HG03196 (cell line): ENCODE data around the gene FBXL22.
"Not testable (repeated sequence)": the region's sequence is repeated elsewhere in the genome, so short reads cannot be mapped to it uniquely, and the experiment has no call there.

ENCODE experiments used
- ATAC-seq: cut with Tn5 transposase; IDR thresholded peaks from one replicate; pipeline ENCODE4 v1.9.1; 2021; ENCODE audit not compliant: unreplicated experiment

FBXL22 gene

DNA sequence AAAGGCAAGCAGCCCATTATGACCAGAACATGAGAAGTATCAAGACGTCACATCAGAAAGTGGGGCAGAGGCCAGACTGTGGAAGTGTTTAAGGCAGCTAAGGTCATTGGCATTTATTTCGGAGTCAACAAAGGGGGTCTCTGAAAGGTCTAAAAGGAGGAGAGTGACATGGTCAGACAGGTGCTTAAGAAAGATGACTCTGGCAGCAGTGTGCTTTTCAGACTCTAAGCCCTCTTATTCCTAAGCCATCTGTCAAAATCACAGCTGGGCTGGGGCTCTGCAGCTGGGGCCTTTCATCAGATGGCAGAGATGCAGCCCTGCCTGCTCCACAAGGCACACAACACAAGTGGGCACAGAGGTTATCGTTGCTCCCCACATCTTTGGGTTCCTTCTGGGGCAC, 14.0 kb downstream of the FBXL22 start:
- no peak for ATAC-seq

DNA sequence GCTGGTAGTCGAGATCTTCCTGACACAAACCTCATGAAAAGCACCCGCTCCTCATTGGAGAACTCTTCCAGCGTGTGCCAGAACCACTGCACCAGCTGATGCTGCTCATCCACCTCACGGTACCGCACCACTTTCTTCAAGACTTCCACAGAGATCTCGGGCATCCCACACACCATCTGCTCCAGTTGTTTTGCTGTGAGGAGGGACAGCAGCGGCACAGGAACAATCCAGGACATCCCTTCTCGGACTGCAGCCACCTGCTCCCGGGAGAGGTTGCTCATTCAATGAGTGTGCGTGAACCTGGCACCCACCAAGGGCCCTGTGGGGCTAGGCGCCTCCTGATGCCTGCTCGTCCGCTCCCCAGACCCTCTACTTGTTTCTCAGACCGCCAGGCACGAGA, 15.1 kb downstream of the FBXL22 start:
- no peak for ATAC-seq

DNA sequence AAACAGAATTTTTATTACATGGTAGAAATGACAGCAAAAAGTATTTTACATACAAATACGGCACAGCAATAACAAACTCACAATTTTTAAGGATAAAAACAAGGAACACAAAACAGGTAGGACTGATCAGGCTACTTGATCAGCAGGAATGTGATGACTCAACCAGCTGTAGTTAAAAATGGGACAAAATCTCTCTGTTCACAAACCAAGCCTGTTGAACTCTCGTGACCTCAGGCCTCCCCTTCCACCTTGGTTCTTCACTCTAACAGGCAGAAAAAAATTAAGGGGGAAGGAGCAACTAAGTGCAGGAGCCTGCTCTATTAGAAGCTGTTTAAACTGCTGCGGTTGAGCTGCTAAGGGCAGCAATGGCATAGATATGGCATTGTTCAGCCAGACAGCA, 18.7 kb downstream of the FBXL22 start:
- ATAC-seq, result no peak

DNA sequence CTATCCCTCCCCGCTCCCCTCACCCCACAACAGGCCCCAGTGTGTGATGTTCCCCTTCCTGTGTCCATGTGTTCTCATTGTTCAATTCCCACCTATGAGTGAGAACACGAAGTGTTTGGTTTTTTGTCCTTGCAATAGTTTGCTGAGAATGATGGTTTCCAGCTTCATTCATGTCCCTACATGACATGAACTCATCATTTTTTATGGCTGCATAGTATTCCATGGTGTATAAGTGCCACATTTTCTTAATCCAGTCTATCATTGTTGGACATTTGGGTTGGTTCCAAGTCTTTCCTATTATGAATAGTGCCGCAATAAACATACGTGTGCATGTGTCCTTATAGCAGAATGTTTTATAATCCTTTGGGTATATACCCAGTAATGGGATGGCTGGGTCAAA, 20.0 kb downstream of the FBXL22 start:
- ATAC-seq, result not testable (repeated sequence)

DNA sequence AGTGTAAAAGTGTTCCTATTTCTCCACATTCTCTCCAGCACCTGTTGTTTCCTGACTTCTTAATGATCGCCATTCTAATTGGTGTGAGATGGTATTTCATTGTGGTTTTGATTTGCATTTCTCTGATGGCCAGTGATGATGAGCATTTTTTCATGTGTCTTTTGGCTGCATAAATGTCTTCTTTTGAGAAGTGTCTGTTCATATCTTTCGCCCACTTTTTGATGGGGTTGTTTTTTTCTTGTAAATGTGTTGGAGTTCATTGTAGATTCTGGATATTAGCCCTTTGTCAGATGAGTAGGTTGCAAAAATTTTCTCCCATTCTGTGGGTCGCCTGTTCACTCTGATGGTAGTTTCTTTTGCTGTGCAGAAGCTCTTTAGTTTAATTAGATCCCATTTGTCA, 20.4 kb downstream of the FBXL22 start:
- not testable (repeated sequence) for ATAC-seq

DNA sequence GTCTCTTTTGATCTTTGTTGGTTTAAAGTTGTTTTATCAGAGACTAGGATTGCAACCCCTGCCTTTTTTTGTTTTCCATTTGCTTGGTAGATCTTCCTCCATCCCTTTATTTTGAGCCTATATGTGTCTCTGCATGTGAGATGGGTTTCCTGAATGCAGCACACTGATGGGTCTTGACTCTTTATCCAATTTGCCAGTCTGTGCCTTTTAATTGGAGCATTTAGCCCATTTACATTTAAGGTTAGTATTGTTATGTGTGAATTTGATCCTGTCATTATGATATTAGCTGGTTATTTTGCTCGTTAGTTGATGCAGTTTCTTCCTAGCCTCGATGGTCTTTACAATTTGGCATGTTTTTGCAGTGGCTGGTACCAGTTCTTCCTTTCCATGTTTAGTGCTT, 23.6 kb downstream of the FBXL22 start:
- ATAC-seq, result not testable (repeated sequence)

DNA sequence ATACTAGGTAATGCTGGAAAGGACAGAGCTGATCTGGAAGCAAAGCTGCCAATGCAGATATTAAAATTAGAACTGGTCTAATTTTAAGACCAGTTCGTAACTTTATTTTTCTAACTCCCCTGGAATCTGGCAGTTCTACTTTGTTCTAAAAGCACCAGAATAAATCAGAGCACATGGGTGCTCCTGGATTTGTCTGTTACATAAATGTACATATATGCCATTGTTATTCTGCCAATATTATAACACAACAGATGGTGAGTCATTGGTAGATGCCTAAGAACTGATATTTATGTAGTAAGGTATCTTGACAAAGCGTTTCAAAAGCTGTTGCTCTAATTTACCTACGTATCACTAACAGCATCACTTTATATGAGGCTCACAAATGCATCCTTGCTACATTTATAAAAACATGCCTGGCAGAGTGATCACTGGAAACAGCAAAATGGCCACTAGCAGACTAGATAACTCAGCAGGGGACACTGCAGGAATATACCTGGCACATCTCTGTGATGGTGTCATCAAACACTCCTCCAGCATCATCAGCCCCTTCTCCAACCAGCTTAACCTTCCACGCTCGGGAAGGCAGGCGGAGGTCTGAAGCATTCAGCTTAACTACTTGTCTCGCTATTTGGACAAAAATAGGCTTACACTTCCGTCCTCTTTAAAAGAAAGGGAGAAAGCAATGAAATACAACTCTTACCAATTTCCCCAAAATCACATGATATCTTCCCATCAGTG, 26.2 kb downstream of the FBXL22 start:
- ATAC-seq, result no peak

DNA sequence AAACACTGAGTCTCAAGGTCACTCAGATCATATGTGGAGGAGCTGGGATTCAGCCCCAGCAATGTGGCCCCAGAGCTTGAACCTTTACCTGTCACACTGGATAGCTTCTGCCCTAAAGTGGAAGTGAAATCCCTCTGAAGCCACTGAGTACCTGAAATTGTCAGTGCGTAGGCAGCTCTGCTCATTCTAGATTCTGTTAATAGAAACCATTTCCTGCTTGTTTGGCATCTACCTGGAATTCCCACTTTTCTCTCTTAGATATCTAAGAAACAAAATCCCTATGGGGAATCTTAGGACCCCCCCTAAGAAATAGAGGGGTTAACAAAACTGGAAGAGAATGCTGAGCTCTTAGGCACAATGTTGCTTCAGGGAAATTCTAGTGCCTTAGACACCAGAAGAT, 29.8 kb downstream of the FBXL22 start:
- no peak for ATAC-seq

DNA sequence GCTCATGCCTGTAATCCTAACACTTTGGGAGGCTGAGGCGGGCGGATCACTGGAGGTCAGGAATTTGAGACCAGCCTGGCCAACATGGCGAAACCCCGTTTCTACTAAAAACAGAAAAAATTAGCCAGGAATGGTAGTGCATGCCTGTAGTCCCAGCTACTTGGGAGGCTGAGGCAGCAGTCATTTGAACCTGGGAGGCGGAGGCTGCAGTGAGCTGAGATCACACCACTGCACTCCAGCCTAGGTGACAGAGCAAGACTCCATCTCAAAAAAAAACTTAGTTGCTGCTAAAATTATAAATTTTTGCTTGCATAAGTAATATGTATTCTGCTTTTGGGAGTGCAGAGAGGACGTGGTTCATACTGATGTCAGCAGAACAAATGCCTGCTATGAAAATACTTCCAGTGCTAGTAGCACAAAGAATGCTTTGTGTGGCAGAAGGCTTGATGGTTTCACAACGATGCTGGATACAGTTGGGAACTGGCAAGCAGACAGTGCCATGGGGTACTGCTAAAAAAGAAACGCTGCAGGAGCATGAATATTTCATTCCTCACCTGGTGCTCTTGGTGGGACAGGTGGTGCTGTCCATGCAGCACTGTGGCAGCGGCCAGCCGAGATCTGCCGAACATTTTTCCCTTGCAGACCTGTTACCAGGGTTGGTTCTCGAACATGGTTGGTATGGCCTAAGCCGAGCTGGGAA, 31.1 kb downstream of the FBXL22 start:
- no peak for ATAC-seq

DNA sequence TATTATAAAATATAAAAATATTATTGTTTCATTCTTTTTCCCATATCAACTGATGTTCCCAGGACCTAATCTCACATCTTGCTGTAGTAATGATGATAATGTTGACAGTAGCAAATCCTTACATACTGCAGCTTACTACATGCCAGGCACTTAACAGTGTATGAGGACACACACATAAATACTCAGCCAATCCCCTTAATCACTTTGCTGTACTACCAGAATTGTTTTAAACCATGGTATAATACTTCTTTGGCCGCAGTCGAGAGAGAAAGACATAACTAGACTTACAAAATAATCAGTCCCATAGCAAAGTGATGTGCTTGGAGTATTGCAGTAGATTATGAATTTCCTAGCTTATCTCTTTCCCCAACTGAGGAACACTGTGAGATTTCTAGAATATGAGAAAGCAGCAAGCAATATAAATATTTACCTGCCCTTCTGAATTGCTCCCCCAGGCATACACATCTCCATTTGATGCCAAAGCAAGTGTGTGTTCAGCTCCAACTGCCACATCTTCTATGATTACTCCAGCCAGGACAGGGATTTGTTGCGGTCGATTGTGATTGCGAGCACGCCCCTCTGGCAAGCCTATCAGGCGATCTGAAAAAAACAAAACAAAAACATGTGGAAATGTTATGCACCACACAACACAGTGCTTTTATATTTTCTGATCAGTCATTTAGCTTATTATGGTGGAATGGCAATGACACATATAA, 33.0 kb downstream of the FBXL22 start:
- ATAC-seq, result no peak

DNA sequence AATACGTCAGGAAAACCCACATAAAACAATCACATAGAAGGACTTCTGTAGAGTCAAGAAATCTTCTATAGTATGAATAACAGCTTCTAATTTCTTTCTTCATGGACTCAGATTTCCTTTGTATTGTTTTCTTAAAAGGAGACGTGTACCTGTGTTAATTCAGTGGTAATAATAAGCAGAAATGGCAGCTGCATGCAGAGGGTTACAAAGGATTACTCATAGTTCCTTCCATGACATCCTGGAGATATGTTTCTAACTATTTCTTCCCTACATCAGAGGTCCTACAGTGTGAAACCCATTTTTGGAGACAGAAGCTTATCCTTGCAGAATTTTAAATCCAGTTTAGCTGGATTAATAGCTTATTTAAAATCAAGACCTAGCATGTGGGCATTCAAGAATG, 36.1 kb downstream of the FBXL22 start:
- ATAC-seq, result no peak

DNA sequence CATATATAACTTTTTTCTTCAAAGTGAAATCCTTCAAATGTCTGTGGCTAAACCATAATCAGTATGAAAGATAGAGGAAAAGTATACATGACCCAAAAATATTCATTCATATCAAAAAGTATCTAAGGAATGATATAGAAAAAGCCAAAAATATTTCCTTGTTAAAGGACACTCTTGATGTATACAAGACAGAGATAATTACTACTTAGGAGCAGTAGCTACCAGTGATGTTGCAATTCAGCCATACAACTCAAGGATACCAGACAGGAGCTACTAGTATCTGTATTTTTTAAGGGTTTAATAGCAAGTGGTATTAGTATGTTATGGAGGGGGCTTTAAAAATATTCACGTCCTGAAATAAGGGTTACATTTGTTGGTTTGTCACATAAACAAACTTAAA, 37.0 kb downstream of the FBXL22 start:
- ATAC-seq, result no peak

DNA sequence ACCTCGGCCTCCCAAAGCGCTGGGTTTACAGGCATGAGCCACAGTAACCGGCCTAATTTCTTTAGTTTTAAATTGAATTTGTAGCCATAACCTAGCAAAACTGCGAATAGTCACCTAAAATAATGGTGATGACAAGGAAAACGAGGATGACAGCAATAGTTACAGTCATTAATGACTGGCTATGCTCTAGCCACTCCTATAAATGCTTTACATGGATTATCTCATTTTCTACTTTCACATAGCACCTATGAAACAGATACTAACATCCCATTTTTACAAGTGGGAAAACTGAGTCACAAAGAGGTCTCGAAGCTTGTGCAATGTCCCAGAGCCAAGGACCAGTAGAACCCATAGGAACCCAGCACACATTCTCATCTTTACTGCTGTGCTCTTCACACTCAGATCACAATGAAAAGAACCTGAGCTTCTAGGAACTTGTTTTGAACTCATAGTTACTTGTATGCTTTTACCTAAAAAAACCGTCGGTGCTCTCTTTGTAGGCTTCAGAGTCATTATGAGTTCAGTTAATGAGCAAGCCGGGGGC, 39.4 kb downstream of the FBXL22 start:
- ATAC-seq, result no peak

DNA sequence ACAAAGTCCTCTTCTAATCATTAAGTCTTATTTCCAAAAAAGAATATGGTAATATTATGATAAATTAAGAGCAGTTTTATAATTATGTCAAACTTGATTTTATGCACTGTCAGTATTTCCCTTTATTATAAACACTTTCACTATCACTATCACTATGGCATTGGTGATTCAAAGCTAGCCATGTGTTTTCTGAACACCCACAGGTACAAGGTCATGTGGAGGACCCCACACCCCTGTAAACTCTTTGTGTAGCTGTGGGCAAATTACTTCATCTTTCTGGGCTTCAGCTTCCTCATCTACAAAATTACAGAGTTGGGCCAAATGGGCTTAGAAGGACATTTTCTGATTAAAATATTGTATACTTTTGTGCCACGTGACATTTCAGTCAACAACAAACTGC, 41.7 kb downstream of the FBXL22 start:
- ATAC-seq, result no peak

DNA sequence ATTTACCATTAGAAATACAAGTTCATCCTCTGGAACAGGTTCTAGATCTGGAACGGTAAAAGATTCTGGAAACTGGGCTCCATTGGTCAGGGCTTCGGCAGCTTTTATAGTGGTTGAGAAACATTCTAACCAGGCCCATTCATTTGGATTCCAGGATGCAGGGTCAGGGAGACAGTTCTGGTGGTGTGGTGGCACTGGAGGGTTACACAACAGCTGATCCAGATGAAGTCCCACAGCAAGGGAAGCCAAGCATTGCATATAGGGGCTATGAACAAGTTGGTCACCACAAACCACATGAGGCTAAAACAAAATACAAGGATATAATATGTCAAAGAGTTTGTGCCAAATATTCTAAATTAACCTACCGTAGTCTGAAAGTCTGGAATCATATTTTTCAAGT, 43.0 kb downstream of the FBXL22 start:
- no peak for ATAC-seq
